Glomerular visceral epithelial cell (primary cell): ENCODE results near the gene TMEM91.

Experiments
- DNase-seq: peaks from one replicate; pipeline ENCODE4 v3.0.0-alpha.2; 2016; ENCODE audit errors: extremely low spot score

Gene TMEM91

DNA sequence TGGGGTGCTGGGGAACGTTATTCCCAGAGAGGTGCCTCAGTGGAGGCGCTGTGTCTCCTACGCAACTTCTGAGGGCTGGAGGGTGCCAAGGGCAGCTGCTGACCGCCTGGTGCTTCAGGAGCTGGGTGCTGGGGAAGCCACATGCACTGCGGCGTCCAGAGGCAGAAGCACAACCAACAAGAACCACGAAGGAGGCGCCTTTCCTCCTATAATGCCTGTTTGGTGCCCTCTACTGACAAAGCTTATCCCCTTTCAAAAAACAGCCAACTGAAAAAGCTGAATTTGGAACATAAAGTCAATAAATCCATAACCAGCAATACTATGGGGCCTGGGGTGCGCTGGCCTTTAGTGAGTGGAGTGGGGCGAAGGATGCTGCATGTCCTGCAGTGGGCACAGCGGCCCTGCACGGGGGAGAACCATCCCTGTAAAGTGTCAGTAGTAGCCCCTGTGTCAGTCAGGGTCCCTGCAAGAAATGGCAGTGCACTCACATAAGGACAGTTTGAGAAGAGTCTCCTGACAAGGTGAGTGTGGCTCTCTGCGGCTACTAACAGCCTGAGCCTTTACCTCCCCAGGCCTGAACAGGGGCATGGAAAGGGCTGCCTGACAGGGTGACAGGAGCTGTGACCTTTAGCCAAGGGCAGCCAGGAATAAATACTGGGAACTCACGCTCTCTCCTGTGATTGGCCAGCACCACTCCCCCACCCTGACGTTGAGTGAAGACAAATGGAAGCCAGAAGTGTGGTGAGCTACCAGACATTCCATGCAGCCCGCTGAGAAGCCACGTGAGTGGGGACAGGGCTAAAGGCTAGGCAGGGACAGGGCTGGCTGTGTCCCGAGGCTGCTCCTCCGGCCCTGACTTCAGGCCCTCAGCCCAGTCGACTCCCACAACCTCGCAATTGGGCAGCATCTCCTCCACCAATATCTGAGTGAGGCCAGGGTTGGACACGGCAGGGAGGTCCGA lies 55.4 kb downstream of the TMEM91 start:
- no peak for DNase-seq

DNA sequence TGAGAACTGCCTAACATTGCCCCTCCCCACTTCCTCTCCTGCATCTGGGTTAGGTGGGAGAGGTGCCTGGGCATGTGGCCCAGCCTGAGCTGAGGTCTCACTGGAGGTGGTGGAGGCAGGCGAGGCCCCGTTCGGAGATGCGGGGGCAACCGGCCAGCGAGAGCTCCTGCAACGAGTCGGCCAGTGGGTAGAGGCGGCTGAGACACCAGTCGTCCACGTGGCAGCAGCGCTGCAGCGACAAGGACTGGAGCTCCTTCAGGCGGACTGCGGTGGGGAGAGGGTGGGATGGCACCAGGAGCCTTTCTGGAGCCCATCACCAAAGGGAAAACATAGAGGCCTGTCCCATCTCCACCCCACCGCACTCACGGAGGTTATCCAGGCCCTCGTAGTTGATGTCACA lies 56.8 kb downstream of the TMEM91 start:
- DNase-seq: no peak
